Measurements from ENCODE around the gene NR2C2AP. TPM values are rescaled to one million over a fixed set of nuclear protein-coding genes. Genes with fewer than 3 reads are reported as not detected.
A peak's percentile ranks its signal among the peaks of the same experiment; 100 is the strongest.
"Not testable (repeated sequence)": the region's sequence is repeated elsewhere in the genome, so short reads cannot be mapped to it uniquely, and the experiment has no call there.

The NR2C2AP gene
- total RNA-seq, 1 donor from 2014 or later: 16.5 TPM

- H3K36me3 ChIP-seq: peaks cover 16 to 48% of the 10 kb centered on the region in 2 donors
- intact Hi-C loops (cut with DNase I): no loop called here
- H3K27ac ChIP-seq: no peak overlapping the region
- no peaks in the 10 kb centered on the region for H3K4me1 ChIP-seq
- DNase-seq (ENCODE audit: low spot score in 2 of 2): no peak
- H3K27me3 ChIP-seq: no peaks in the 10 kb centered on the region
- no peak for TF ChIP-seq CTCF (IDR thresholded peaks at IDR 0.05)
- H3K4me3 ChIP-seq: no peak overlapping the region
- H3K9me3 ChIP-seq: no peaks in the 10 kb centered on the region
Observed at GRCh38 chr19:19176950-19177349, 26.3 kb downstream of the NR2C2AP start.

- H3K4me3 ChIP-seq; H3K27ac ChIP-seq; DNase-seq (ENCODE audit: low spot score in 2 of 2); H3K9me3 ChIP-seq; intact Hi-C loops (cut with DNase I); H3K4me1 ChIP-seq; H3K27me3 ChIP-seq: not testable (repeated sequence)
- H3K36me3 ChIP-seq: peaks cover 9 to 21% of the 10 kb centered on the region in 2 donors
Observed at GRCh38 chr19:19173243-19173642, 30.0 kb downstream of the NR2C2AP start.

- intact Hi-C loops (cut with DNase I): no loop called here
- H3K27me3 ChIP-seq: no peaks in the 10 kb centered on the region
Observed at GRCh38 chr19:19171821-19172532, 31.2 kb downstream of the NR2C2AP start.

GRCh38 chr19:19170873-19171672, 32.1 kb downstream of the NR2C2AP start:
- Histone ChIP-seq H3K36me3 (peaks cover 0 to 7% of the 10 kb centered on the region in 2 donors), H3K27me3 (no peaks in the 10 kb centered on the region), H3K9me3 (no peaks in the 10 kb centered on the region), H3K4me1 (peaks cover 0 to 4% of the 10 kb centered on the region in 2 donors), H3K4me3 (no peak overlapping the region), H3K27ac (no peak overlapping the region)
- no peak for TF ChIP-seq CTCF (IDR thresholded peaks at IDR 0.05)
- intact Hi-C loops (cut with DNase I): no loop called here
- DNase-seq (ENCODE audit: low spot score in 2 of 2): no peak

More at GRCh38 chr19:19171821-19172532, 31.2 kb downstream of the NR2C2AP start:
- no peak for DNase-seq (ENCODE audit: low spot score in 2 of 2)
- TF ChIP-seq CTCF (IDR thresholded peaks at IDR 0.05): no peak
- Histone ChIP-seq H3K4me1 (peaks cover 0 to 4% of the 10 kb centered on the region in 2 donors), H3K36me3 (peaks cover 4 to 16% of the 10 kb centered on the region in 2 donors), H3K4me3 (no peak overlapping the region), H3K9me3 (no peaks in the 10 kb centered on the region), H3K27ac (no peak overlapping the region)

- Histone ChIP-seq H3K9me3 (no peaks in the 10 kb centered on the region), H3K4me1 (peaks cover 0 to 4% of the 10 kb centered on the region in 2 donors), H3K36me3 (peaks cover 0 to under 1% of the 10 kb centered on the region in 2 donors), H3K4me3 (peak within 1 kb of the TSS; percentile 31 to 36), H3K27me3 (no peaks in the 10 kb centered on the region), H3K27ac (no peak within 1 kb of the TSS)
- intact Hi-C loops (cut with DNase I): no loop called here
- DNase-seq (ENCODE audit: low spot score in 2 of 2): peak in 1 of 2 donors; percentile 82
- no peak for TF ChIP-seq CTCF (IDR thresholded peaks at IDR 0.05)
Observed at GRCh38 chr19:19170053-19170872, 33.0 kb downstream of the NR2C2AP start, which contains the start of gene MEF2B. Gene MEF2B, minus strand, starts transcription at chr19:19170263. Its CDS starts 19,528 bp downstream, at chr19:19150735.
